Activated effector memory CD4-positive, alpha-beta T cell treated with anti-CD3 and anti-CD28 coated beads, Interleukin-2, amount 50 U/mL, for 16 hours (primary cell): ENCODE results near the gene PLPP1.

Source experiments
- DNase-seq: peaks from one replicate; pipeline ENCODE4 v3.0.0-alpha.2; 2020

PLPP1 gene

GRCh38 chr5:55498457-55498856, 36.3 kb downstream of the PLPP1 start:
- no peak for DNase-seq

DNA sequence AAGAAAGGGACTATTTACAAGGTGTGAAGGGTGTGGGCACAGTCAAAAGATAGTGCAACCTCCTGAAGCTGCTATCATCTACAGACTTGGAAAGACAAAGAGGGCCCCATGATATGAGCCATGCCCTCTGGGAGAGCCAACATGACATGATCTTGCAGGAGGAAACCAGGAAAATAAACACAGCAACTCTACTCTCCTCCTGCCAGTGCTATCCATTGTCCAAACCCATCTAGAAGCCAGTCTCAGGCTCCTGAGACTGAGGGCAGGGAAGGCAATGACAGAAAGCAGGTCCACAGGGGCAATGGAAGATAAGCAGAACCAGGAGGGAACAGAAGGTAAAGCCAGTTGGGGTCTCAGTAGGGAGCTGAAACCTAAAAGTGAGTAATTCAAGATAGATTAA, 37.1 kb downstream of the PLPP1 start:
- DNase-seq = no peak

GRCh38 chr5:55495216-55495615, 39.5 kb downstream of the PLPP1 start:
- DNase-seq = no peak

- no peak for DNase-seq
These were observed 42.3 kb downstream of the PLPP1 start for GRCh38 chr5:55492449-55492848.

- no peak for DNase-seq
These were observed 49.7 kb downstream of the PLPP1 start for GRCh38 chr5:55485073-55485472.

GRCh38 chr5:55484531-55484930, 50.2 kb downstream of the PLPP1 start:
- DNase-seq = no peak

- no peak for DNase-seq
These were observed 50.9 kb downstream of the PLPP1 start for GRCh38 chr5:55483885-55484284.

DNA sequence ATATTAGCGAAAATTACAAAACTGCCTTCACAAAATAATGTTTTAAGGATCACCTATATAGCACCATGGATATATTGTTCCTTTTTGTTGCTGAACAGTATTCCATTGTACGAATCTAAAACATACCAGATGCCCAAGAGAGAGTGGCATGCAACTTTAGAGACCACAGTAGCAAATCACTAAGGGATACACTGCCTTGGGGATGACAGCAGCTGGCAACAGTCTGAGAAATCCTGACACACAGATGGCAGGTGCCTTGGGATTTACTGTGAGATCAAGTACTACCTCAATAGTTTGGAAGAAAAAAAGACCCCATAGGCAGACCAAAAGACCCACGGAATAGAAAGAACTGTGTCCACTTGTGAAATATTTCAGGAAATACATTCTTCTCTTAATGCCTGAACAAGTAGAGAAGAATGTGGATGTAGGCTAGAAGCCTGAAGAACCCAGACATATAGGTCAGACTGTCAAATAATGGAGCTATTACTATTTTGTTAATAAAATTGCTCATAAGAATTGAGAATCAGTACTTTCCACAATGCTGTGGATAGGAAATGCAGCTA, 53.4 kb downstream of the PLPP1 start:
- no peak for DNase-seq

- DNase-seq = no peak
These were observed 54.0 kb downstream of the PLPP1 start for GRCh38 chr5:55480781-55481180.

DNA sequence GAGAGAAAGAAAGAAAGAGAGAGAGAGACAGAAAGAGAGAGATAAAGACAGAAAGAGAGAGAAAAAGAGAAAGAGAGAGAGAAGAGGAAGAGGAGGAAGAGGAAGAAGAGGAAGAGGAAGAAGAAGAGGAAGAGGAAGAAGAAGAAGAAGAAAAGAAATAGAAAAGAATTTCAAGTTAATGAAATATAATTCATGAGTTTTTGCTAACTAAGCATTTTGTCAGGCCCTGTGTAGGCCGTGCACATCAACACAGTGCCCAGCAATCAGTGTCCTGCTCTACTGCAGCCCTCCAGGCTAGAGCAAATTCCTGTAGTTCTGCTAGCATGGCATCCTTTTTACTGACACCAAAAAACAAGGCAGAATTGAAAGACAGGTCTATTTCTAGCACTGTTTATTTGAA, 62.1 kb downstream of the PLPP1 start:
- no peak for DNase-seq

- DNase-seq = no peak
These were observed 63.3 kb downstream of the PLPP1 start for GRCh38 chr5:55471468-55471867.

DNA sequence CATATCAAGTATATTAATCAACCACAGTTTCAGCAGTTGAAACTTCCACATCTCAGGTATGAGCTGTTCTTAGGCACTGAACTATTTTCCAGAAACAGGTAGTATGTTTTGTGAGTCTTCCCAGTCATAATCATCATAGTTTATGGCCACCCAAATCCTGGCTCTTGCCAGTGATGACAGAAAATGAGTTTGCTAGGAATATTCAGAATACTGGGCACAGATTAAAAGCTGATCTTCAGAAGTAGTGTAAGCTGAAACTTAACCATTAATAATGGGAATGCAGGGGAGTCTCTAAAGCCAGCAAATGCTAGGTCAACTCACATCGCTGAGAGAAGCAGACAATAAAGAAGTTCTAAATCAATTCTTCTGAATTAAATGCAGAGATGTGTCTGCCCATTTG, 64.5 kb downstream of the PLPP1 start:
- no peak for DNase-seq

DNA sequence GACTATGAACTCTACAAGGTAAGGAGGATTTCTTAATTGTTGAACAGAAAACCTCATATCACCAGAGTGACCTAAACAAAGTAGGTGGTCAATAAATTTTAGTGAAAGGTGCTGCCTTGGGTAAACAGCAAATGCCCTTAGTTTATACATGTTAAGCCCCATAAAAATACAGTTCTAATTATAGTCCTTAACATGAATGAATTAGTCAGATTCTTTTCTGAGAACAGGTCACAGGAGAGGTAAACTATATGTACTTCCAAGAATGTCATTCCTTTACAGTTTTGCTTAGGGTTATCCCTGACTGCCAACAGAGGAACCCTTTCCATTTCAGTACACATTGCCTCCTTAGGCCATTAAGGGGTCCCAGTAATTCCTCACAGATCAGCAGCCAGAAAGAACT, 64.9 kb downstream of the PLPP1 start:
- no peak for DNase-seq

DNA sequence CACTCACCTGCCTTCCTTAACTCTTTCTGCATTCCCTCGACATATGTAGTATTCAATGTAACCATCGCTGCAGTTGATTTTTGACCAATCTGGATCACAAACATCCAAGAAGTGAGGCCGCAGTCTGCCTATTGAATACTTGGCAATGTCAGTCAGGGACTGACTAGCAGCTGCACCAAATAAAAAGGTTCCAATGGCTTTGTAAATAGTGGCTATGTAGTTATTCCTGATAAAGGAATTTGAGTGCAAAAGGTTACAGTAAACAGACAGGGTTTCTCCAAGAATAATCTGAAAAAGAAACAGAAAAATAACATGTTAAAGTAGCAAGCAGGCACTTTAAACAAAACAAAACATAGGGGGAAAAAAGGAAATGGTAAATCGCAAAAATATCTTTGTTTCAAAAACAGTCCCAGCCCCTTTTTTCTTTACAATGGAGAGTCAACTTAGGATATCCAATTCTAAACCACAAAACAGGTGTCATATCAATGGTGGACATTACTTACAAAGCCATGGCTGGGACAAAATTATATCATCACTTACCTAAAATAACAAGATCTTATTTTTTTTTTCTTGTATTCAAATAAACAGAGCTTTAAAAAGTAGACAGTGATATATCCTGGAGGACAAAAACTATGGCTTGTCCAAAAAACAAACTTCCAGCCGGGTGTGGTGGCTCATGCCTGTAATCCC, 66.8 kb downstream of the PLPP1 start:
- DNase-seq = no peak

DNA sequence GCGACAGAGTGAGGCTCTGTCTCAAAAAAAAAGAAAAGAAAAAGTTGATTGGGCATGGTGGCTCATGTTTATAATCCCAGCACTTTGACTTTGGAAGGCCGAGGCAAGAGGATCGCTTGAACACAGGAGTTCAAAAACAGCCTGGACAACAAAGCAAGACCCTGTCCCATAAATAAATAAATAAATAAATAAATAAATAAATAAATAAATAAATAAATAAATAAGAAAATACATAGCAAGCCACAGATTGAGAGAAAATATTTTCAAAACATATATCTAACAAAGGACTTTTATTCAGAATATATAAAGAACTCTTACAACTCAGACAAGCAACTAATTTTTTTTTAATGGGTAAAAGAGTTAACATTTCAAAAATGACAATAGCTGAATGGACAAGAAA, 71.2 kb downstream of the PLPP1 start:
- DNase-seq = no peak

- no peak for DNase-seq
These were observed 75.2 kb downstream of the PLPP1 start for GRCh38 chr5:55459572-55459971.

- DNase-seq = no peak
These were observed 78.4 kb downstream of the PLPP1 start for GRCh38 chr5:55456216-55456895.

GRCh38 chr5:55454282-55454681, 80.5 kb downstream of the PLPP1 start:
- no peak for DNase-seq

DNA sequence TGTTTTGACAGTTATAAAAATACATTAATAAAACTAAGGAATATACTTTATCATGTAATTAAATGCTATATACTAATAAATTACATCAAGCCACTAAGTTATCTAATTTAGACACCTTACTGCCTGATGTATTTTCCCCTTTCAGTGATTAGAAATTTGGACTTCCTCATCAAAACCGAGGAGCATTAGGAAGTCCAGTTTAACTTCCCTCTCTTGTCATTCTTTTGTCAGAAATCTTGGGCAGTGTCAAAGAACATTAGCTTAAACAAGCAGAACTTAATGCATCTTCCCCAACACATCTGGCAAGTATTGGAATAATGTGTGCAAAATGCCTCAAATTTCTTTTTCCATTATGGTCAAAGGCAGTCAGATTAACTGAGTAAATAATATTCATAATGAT, 81.6 kb downstream of the PLPP1 start:
- no peak for DNase-seq

DNA sequence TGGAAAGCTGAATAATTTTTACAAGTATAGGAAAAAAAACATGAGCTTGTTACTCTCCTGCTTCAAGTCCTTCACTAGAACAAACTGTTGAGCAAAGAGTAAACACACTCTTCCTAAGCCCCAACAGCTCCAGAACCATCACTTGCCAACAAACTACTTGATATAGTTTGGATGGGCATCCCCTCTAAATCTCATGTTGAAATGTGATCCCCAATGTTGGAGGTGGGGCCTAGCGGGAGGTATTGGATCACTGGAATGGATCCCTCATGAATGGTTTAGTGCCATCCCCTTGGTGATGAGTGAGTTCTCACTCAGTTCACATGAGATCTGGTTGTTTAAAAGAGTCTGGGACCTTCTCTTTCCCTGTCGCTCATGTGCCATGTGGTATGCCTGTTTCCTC, 82.8 kb downstream of the PLPP1 start:
- no peak for DNase-seq

- no peak for DNase-seq
These were observed 84.6 kb downstream of the PLPP1 start for GRCh38 chr5:55450050-55450765.

- no peak for DNase-seq
These were observed 88.0 kb downstream of the PLPP1 start for GRCh38 chr5:55446640-55447351.

- DNase-seq = no peak
These were observed 89.0 kb downstream of the PLPP1 start for GRCh38 chr5:55445791-55446190.
